HCT116 (cell line): Measurements from ENCODE around the gene RIT2. TPM values are rescaled to one million over a fixed set of nuclear protein-coding genes. Genes with fewer than 3 reads are reported as not detected.

ENCODE experiments used
- ATAC-seq: fragments of 200-7000 bp; cut with Tn5 transposase; 2 replicates; pipeline ENCODE4 v1.9.1; 2020; ENCODE audit warnings: mild to moderate bottlenecking, moderate library complexity
- BruUV-seq: library from RNA; stranded (reverse); fragments of 400-500 nt; replicated peaks from 2 replicates; lab custom pipeline; 2021; lab: Mats Ljungman, UMichigan
- CTCF ChIA-PET: fragments of 300-600 bp; sonication (Branson Sonifier 250); formaldehyde crosslinking; loops from one replicate; lab custom pipeline; 2021; ENCODE audit warnings: antibody characterized with exemption; lab: Charles Lee
- POLR2A ChIA-PET: fragments of 300-600, 350-600 bp; sonication (Branson Sonifier 250); formaldehyde crosslinking; loops from one replicate; lab custom pipeline; 2021; ENCODE audit warnings: antibody characterized with exemption; lab: Charles Lee
- RAD21 ChIA-PET, 2 experiments: fragments of 300-600 bp; sonication (Branson Sonifier 250); formaldehyde crosslinking; loops; one replicate each; lab custom pipeline; 2023; ENCODE audit warnings: low total read pairs in 2 of 2; ENCODE audit not compliant: uncharacterized antibody in 2 of 2, unreplicated experiment in 2 of 2, low non-redundant PET in 1 of 2; lab: Charles Lee
- DNase-seq: peaks from one replicate; pipeline ENCODE4 v3.0.0-alpha.2; 2010; ENCODE audit warnings: low read depth, low spot score
- H2AFZ ChIP-seq: fragments of 200-600 bp; shearing (Covaris generic), sonication (generic); 2 replicates; pipeline ENCODE4 v1.6.1; 2017; ENCODE audit warnings: low read depth, mixed run types, mixed read lengths, antibody characterized with exemption, low read length; ENCODE audit not compliant: poor library complexity, severe bottlenecking
- H3K27ac ChIP-seq: 2 replicates; pipeline ENCODE4 v1.5.1; 2012; ENCODE audit warnings: low read depth, low read length
- H3K27me3 ChIP-seq: fragments of 200-600 bp; sonication (generic); 2 replicates; pipeline ENCODE4 v1.6.1; 2016; ENCODE audit warnings: mixed run types, low read length, mixed read lengths; ENCODE audit not compliant: insufficient read depth
- H3K36me3 ChIP-seq, 2 experiments: fragments of 200-500 bp in 1 of 2; fragments of 200-600 bp in 1 of 2; sonication (Bioruptor generic) in 1 of 2; sonication (generic) in 1 of 2; 2 replicates each; pipeline versions ENCODE4 v1.5.1 to v1.6.1; 2014 to 2016; ENCODE audit warnings: low read length in 2 of 2, inconsistent platforms in 1 of 2, mixed read lengths in 1 of 2, mixed run types in 1 of 2; ENCODE audit not compliant: insufficient read depth in 2 of 2, control insufficient read depth in 1 of 2
- H3K4me1 ChIP-seq, 2 experiments: fragments of 200-600 bp in 1 of 2; sonication (generic) in 1 of 2; 2 replicates each; pipeline versions ENCODE4 v1.5.1 to v1.6.1; 2012 to 2017; ENCODE audit warnings: low read length in 2 of 2, inconsistent platforms in 1 of 2, mild to moderate bottlenecking in 1 of 2, mixed read lengths in 1 of 2, mixed run types in 1 of 2, moderate library complexity in 1 of 2; ENCODE audit not compliant: insufficient read depth in 2 of 2, control insufficient read depth in 1 of 2
- H3K4me2 ChIP-seq: fragments of 200-600 bp; sonication (generic); 2 replicates; pipeline ENCODE4 v1.6.1; 2017; ENCODE audit warnings: mixed run types, low read length, mixed read lengths
- H3K4me3 ChIP-seq, 2 experiments: fragments of 200-600 bp in 1 of 2; sonication (generic) in 1 of 2; replicated peaks in 1 of 2; 2 replicates each; pipeline ENCODE4 v1.5.1; 2011 to 2016; ENCODE audit warnings: low read length in 2 of 2, control low read depth in 1 of 2, low read depth in 1 of 2, mild to moderate bottlenecking in 1 of 2, mixed read lengths in 1 of 2, mixed run types in 1 of 2
- H3K79me2 ChIP-seq: fragments of 200-600 bp; sonication (generic); 2 replicates; pipeline ENCODE4 v1.6.1; 2017; ENCODE audit warnings: mild to moderate bottlenecking, mixed run types, low read length, moderate library complexity, mixed read lengths; ENCODE audit not compliant: insufficient read depth
- H3K9ac ChIP-seq: fragments of 200-600 bp; sonication (generic); 2 replicates; pipeline ENCODE4 v1.6.1; 2016; ENCODE audit warnings: low read length, mixed read lengths
- H3K9me2 ChIP-seq: fragments of 200-600 bp; sonication (generic), shearing (Covaris generic); 2 replicates; pipeline ENCODE4 v1.6.1; 2017; ENCODE audit warnings: mixed run types, mild to moderate bottlenecking, moderate library complexity; ENCODE audit not compliant: insufficient read depth
- H3K9me3 ChIP-seq, 2 experiments: fragments of 200-500 bp in 1 of 2; fragments of 200-600 bp in 1 of 2; sonication (Bioruptor generic) in 1 of 2; sonication (generic) in 1 of 2; 2 replicates each; pipeline ENCODE4 v1.6.1; 2014 to 2017; ENCODE audit warnings: low read length in 2 of 2, mixed read lengths in 2 of 2, inconsistent platforms in 1 of 2, low read depth in 1 of 2, mild to moderate bottlenecking in 1 of 2, mixed run types in 1 of 2, moderate library complexity in 1 of 2; ENCODE audit not compliant: control insufficient read depth in 1 of 2, insufficient read depth in 1 of 2
- H4K20me1 ChIP-seq: fragments of 200-600 bp; sonication (generic), shearing (Covaris generic); 2 replicates; pipeline ENCODE4 v1.6.1; 2017; ENCODE audit warnings: mixed run types, mild to moderate bottlenecking, moderate library complexity; ENCODE audit not compliant: insufficient read depth
- CBX3 ChIP-seq: IDR thresholded peaks from 2 replicates; pipeline ENCODE4 v1.6.1; 2012; ENCODE audit warnings: low read depth
- EGR1 ChIP-seq: IDR thresholded peaks from 2 replicates; pipeline ENCODE4 v1.6.1; 2012; ENCODE audit warnings: low read depth
- ELF1 ChIP-seq: IDR thresholded peaks from 2 replicates; pipeline ENCODE4 v1.6.1; 2012; ENCODE audit warnings: low read depth, borderline replicate concordance
- EZH2 ChIP-seq: fragments of 200-600 bp; sonication (generic); IDR thresholded peaks from 2 replicates; pipeline ENCODE4 v1.6.1; 2017; ENCODE audit warnings: antibody characterized with exemption, mixed run types
- JUND ChIP-seq: IDR thresholded peaks from 2 replicates; pipeline ENCODE4 v1.6.1; 2012
- POLR2A ChIP-seq: IDR thresholded peaks from 2 replicates; pipeline ENCODE4 v1.7.0; 2011; ENCODE audit warnings: borderline replicate concordance; ENCODE audit not compliant: insufficient read depth, insufficient read length; ENCODE audit errors: extremely low read depth
- POLR2AphosphoS5 ChIP-seq: IDR thresholded peaks from 2 replicates; pipeline ENCODE4 v1.6.1; 2011; ENCODE audit warnings: mild to moderate bottlenecking, low read depth, low read length, moderate library complexity
- SIN3A ChIP-seq: IDR thresholded peaks from 2 replicates; pipeline ENCODE4 v1.6.1; 2012; ENCODE audit warnings: low read depth
- YY1 ChIP-seq: IDR thresholded peaks from 2 replicates; pipeline ENCODE4 v1.6.1; 2011; ENCODE audit warnings: low read length, low read depth, moderate library complexity, mild to moderate bottlenecking; ENCODE audit not compliant: insufficient replicate concordance; ENCODE audit errors: extremely low read depth
- ZFX ChIP-seq: fragments of 450-650 bp; IDR thresholded peaks from 2 replicates; pipeline ENCODE4 v1.6.1; 2017
- intact Hi-C: fragments of 100-400 bp; cut with micrococcal nuclease; formaldehyde crosslinking; loops from 2 replicates; pipeline ENCODE4 v1.10.0; 2022
- total RNA-seq: library from RNA; stranded (reverse); gene quantifications from one replicate; pipeline ENCODE4 v1.2.1, GENCODE V29; 2021; ENCODE audit not compliant: unreplicated experiment
- TF ChIP-seq, protein P1 (sequence below), 3 experiments: fragments of 200-600 bp in 1 of 3; sonication (generic) in 1 of 3; IDR thresholded peaks in 2 of 3; conservative IDR thresholded peaks in 1 of 3; 2 replicates each; pipeline ENCODE4 v1.5.1; 2012 to 2017; ENCODE audit warnings: low read depth in 2 of 3, low read length in 2 of 3, antibody characterized with exemption in 1 of 3, borderline replicate concordance in 1 of 3, control low read depth in 1 of 3, mild to moderate bottlenecking in 1 of 3, mixed read lengths in 1 of 3, mixed run types in 1 of 3, moderate library complexity in 1 of 3; ENCODE audit not compliant: insufficient read depth in 1 of 3
- TF ChIP-seq, protein P2 (sequence below): IDR thresholded peaks from 2 replicates; pipeline ENCODE4 v1.6.1; 2012; ENCODE audit warnings: low read depth

Gene RIT2
- total RNA-seq, 1 experiment from 2014 or later: not detected

DNA sequence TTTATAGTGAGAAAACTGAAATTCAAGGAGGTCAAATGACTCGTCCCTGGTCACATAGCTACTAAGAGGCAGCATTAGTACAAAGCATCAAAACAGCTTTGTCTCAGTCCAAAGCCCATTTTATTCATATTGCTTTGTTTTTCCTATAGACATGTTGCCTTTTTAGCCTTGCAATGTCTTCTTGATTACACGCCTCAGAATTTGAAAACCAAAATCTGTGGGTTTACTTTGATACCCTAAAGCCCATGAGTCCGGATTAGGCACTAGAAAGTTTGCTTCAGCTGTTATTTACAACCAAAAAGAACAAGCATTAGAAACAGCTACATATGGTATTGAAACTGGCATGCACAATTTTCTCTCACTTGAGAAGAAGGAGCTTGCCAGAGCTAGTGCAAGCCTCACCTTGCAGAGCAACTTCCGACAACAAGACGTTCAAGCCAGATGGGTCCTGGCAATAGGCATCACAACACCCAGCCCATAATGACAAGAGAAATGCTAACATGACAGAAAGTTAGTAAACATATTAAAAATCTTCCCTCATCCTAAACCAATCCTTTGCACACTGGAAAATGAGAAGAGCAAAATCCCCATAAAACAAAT lies 276.8 kb downstream of the RIT2 start:
- H3K79me2 ChIP-seq: no peaks in the 10 kb centered on the region
- RAD21 ChIA-PET: no interaction called here

More for the DNA sequence above, 276.8 kb downstream of the RIT2 start:
- ChIA-PET POLR2A (no interaction called here), CTCF (no interaction called here)
- Histone ChIP-seq H3K27me3 (no peaks in the 10 kb centered on the region), H3K4me3 (no peak overlapping the region), H3K9me2 (no peaks in the 10 kb centered on the region), H3K4me1 (no peaks in the 10 kb centered on the region), H3K4me2 (no peak overlapping the region), H3K9ac (no peak overlapping the region), H3K9me3 (peaks cover 0 to 14% of the 10 kb centered on the region in 2 experiments; a peak in 2 of 4 replicates), H3K27ac (no peak overlapping the region), H2AFZ (no peak overlapping the region), H3K36me3 (no peaks in the 10 kb centered on the region), H4K20me1 (no peaks in the 10 kb centered on the region)
- ATAC-seq: no peak
- DNase-seq: no peak
- BruUV-seq: no TSS peak
- no peak for TF ChIP-seq EZH2
- TF ChIP-seq EGR1: no peak
- no peak for TF ChIP-seq ELF1
- TF ChIP-seq POLR2AphosphoS5: no peak
- no peak for TF ChIP-seq SIN3A
- TF ChIP-seq, protein P1, sequence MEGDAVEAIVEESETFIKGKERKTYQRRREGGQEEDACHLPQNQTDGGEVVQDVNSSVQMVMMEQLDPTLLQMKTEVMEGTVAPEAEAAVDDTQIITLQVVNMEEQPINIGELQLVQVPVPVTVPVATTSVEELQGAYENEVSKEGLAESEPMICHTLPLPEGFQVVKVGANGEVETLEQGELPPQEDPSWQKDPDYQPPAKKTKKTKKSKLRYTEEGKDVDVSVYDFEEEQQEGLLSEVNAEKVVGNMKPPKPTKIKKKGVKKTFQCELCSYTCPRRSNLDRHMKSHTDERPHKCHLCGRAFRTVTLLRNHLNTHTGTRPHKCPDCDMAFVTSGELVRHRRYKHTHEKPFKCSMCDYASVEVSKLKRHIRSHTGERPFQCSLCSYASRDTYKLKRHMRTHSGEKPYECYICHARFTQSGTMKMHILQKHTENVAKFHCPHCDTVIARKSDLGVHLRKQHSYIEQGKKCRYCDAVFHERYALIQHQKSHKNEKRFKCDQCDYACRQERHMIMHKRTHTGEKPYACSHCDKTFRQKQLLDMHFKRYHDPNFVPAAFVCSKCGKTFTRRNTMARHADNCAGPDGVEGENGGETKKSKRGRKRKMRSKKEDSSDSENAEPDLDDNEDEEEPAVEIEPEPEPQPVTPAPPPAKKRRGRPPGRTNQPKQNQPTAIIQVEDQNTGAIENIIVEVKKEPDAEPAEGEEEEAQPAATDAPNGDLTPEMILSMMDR (IDR thresholded peaks at IDR 0.05 in 2 of 3, conservative IDR thresholded peaks at IDR 0.05 in 1 of 3; ENCODE audit: borderline replicate concordance in 1 of 3, insufficient read depth in 1 of 3, low read depth in 2 of 3, low read length in 2 of 3): no peak
- no peak for TF ChIP-seq JUND
- no peak for TF ChIP-seq ZFX
- no peak for TF ChIP-seq POLR2A
- TF ChIP-seq CBX3: no peak
- TF ChIP-seq, protein P2, sequence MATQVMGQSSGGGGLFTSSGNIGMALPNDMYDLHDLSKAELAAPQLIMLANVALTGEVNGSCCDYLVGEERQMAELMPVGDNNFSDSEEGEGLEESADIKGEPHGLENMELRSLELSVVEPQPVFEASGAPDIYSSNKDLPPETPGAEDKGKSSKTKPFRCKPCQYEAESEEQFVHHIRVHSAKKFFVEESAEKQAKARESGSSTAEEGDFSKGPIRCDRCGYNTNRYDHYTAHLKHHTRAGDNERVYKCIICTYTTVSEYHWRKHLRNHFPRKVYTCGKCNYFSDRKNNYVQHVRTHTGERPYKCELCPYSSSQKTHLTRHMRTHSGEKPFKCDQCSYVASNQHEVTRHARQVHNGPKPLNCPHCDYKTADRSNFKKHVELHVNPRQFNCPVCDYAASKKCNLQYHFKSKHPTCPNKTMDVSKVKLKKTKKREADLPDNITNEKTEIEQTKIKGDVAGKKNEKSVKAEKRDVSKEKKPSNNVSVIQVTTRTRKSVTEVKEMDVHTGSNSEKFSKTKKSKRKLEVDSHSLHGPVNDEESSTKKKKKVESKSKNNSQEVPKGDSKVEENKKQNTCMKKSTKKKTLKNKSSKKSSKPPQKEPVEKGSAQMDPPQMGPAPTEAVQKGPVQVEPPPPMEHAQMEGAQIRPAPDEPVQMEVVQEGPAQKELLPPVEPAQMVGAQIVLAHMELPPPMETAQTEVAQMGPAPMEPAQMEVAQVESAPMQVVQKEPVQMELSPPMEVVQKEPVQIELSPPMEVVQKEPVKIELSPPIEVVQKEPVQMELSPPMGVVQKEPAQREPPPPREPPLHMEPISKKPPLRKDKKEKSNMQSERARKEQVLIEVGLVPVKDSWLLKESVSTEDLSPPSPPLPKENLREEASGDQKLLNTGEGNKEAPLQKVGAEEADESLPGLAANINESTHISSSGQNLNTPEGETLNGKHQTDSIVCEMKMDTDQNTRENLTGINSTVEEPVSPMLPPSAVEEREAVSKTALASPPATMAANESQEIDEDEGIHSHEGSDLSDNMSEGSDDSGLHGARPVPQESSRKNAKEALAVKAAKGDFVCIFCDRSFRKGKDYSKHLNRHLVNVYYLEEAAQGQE: no peak
- TF ChIP-seq YY1: no peak
- intact Hi-C loops: no loop called here
